HL-60 (cell line): ENCODE results near the gene CPD.

Source experiments
- DNase-seq, 2 experiments: peaks; one replicate each; pipeline ENCODE4 v3.0.0-alpha.2; 2010 to 2020; ENCODE audit warnings: low read depth in 1 of 2, low spot score in 1 of 2
- H3K27ac ChIP-seq: fragments of 250-450 bp; sonication (Bioruptor Pico); replicated peaks from 2 replicates; pipeline ENCODE4 v1.5.1; 2020; ENCODE audit warnings: mild to moderate bottlenecking, moderate library complexity
- H3K27me3 ChIP-seq: fragments of 250-450 bp; sonication (Bioruptor Pico); 2 replicates; pipeline ENCODE4 v1.5.1; 2021; ENCODE audit warnings: mild to moderate bottlenecking, moderate library complexity; ENCODE audit not compliant: insufficient read depth, poor library complexity, severe bottlenecking
- H3K4me3 ChIP-seq: replicated peaks from 2 replicates; pipeline ENCODE4 v1.5.1; 2011; ENCODE audit warnings: mild to moderate bottlenecking, control low read depth, low read length; ENCODE audit not compliant: insufficient read depth
- CTCF ChIP-seq: IDR thresholded peaks from one replicate; pipeline ENCODE4 v1.5.1; 2011; ENCODE audit warnings: low read length, control low read depth, inconsistent platforms; ENCODE audit not compliant: insufficient read depth
- GABPA ChIP-seq: IDR thresholded peaks from 2 replicates; pipeline ENCODE4 v1.6.1; 2012; ENCODE audit warnings: low read depth
- POLR2AphosphoS5 ChIP-seq: IDR thresholded peaks from 2 replicates; pipeline ENCODE4 v1.6.1; 2012; ENCODE audit warnings: low read depth
- REST ChIP-seq: IDR thresholded peaks from 2 replicates; pipeline ENCODE4 v1.6.1; 2012; ENCODE audit warnings: low read depth; ENCODE audit not compliant: insufficient replicate concordance
- SPI1 ChIP-seq: IDR thresholded peaks from 2 replicates; pipeline ENCODE4 v1.6.1; 2012; ENCODE audit warnings: low read depth, mild to moderate bottlenecking, borderline replicate concordance

CPD gene

GRCh38 chr17:30493780-30494179 is 115.1 kb downstream of the CPD start:
- TF ChIP-seq SPI1, result no peak
- no peak for TF ChIP-seq REST
- TF ChIP-seq POLR2AphosphoS5, result no peak
- TF ChIP-seq GABPA, result no peak
- no peak for TF ChIP-seq CTCF
- no peaks in the 10 kb centered on the region for H3K27me3 ChIP-seq
- no peak overlapping the region for H3K27ac ChIP-seq
- no peak overlapping the region for H3K4me3 ChIP-seq
- no peak for DNase-seq

GRCh38 chr17:30495586-30495985 is 116.9 kb downstream of the CPD start:
- no peak for DNase-seq
- no peaks in the 10 kb centered on the region for H3K27me3 ChIP-seq
- no peak for TF ChIP-seq REST
- TF ChIP-seq SPI1, result no peak
- no peak for TF ChIP-seq GABPA
- no peak for TF ChIP-seq POLR2AphosphoS5
- TF ChIP-seq CTCF, result no peak
- H3K4me3 ChIP-seq, result no peak overlapping the region
- no peak overlapping the region for H3K27ac ChIP-seq

- no peaks in the 10 kb centered on the region for H3K27me3 ChIP-seq
- H3K27ac ChIP-seq, result no peak overlapping the region
- TF ChIP-seq GABPA (no peak), POLR2AphosphoS5 (no peak), SPI1 (no peak), CTCF (no peak), REST (no peak)
- no peak for DNase-seq
- no peak overlapping the region for H3K4me3 ChIP-seq
Measured at GRCh38 chr17:30503558-30503957, 124.8 kb downstream of the CPD start.
